ENCODE measurements around the gene LRFN4.
A peak's percentile ranks its signal among the peaks of the same experiment; 100 is the strongest.
"Not testable (repeated sequence)": the region's sequence is repeated elsewhere in the genome, so short reads cannot be mapped to it uniquely, and the experiment has no call there.

The LRFN4 gene

DNA sequence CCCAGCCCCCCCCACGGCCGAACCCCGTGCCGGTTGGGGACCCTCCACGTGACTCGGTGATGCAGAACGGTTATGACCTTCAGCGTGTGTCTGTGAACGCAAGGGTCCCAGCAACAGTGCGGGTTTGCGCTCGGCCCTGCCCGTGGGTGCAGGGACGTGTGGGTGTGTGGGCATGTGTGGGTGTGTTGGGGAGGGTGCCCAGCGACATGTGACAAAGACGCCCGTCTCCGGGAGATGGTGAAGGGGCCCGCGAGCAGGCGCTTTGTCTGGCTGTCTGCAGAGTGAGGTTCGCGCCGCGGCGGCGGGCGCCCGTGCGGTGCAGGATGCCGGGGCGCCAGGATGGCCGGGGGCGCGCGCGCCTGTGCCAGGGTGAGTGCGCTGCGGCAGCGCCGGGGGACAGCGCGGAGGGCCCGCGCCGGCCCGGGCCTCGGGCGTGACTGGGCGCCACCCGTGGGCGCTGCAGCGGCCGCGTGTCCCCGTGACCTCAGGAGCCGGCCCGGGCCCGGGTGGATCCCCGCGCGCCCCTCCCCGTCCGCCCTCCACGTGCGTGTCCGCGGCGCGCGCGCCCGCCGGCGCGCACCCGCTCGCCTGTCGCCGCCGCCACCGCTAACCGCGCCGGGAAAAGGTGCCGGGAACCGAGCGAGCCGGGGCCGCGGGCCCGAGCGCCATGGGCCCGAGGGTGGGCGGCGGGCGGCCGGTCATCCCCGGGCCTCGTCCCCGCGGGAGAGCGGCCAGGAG, at the start of gene LRFN4:
LRFN4 (plus strand) TSS at position 569 of the 738 bp plus-strand sequence. CDS start 681 bp downstream, outside the sequence.
- DNase-seq, result peak; percentile 75

DNA sequence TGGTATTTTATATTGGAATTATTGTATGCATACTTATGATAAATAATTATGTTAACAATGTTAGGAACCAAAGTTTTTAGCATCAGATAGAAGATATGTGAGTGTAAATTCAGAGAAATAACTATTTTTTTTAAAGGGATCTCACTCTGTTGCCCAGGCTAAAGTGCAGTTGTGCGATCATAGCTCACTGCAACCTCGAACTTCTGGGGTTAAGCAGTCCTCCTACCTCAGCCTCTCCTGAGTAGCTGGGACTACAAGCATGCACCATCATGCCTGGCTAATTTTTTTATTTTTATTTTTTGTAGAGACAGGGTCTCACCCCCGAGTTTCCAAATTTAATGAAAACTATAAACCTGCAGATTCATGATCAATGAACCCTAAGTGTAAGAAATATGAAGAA, 47.3 kb upstream of the LRFN4 start:
- DNase-seq, result no peak

DNA sequence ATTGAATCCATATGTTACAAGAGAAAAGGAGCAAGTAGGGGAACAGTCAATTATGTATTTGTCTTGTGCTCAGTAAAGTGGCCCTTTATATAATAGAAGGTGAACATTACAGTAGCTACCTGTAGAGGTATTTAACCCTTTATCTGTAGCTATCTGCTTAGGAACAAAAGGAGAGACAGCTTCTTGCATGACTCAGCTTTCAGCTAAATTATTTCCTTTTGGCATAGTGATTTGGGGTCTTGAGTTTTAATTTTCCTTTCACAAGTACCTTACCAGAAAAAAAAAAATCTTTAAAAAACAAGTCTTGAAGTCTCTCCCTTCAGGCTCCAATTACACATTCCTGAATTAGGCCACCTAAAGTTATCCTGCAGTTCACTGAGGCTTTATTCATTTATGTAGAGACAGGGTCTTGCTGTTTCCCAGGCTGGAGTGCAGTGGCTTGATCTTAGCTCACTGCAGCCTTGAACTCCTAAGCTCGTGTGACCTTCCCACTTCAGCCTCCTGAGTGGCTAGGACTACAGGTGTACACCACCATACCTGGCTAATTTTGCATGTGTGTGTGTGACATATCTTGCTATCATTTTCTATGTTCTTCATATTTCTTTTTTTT, 46.2 kb upstream of the LRFN4 start:
- no peak for DNase-seq

DNA sequence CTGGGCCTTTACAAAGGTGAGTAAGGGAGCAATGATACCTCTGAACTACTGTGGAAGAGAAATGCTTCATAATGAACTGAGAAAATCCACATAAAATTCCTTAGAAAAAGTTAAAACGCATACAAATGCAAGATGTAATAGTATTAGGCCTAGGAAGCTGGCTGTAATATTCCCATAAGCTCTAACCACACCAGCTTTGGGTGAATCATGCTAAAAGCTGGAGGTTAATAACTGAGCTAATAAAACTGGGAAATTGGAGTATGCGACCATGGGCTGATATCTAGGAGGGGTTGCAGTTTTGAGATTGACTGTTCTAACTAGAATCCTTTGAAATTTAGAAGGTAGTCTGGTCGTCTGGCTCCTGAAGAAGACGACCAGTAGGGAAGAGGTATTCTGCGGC, 42.2 kb upstream of the LRFN4 start:
- no peak for DNase-seq

DNA sequence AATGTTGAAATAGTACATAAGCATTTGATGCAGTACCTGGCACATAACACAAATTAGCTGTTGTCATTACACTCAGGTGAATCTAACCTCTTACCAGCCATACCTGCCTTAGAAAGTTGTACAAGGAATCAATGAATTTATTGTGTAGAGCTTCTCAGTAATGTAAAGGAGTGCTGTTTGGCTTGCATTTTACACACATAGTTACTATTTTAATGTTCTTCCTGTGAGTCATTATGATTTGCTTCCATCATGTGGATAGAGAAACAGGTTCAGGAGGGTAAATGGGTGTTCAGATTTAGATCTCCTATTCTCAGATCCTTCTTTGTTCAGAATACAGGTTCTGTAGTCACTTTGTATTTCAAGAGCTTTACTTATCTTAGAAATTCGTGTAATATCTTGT, 41.2 kb upstream of the LRFN4 start:
- DNase-seq, result no peak

DNA sequence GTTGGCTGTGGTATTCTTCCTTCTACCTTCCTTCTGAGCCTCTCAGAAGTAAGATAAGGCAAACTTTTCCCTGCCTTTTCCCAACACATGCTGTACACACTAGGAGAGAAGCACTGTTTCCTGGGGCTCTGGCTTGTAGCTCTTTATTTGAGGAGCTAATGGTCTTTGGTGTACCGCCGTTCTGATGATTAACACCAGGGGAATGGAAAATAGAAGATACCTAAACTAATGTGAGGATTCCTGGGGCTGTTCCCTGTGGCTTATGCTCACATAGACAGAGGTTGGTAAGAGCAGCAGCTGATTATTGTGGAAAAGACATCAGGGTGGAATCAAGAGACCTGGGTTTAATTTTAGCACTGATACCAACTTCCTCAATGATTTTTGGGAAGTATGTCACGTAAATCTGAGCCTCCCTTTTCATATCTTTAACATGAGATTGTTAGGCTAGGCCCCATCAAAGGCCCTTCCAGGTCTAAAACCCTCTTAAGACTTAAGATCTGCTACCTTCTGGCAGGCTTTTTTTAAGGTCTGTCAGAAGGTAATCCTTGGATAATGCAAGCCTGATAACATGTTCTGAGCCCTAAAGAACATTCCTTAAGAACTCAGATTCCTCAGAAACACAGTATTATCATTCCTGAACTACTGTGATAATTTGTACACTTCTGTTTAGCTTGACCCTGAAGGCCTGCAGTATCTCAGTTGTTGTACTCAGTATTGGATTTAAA, 38.5 kb upstream of the LRFN4 start:
- DNase-seq, result no peak

DNA sequence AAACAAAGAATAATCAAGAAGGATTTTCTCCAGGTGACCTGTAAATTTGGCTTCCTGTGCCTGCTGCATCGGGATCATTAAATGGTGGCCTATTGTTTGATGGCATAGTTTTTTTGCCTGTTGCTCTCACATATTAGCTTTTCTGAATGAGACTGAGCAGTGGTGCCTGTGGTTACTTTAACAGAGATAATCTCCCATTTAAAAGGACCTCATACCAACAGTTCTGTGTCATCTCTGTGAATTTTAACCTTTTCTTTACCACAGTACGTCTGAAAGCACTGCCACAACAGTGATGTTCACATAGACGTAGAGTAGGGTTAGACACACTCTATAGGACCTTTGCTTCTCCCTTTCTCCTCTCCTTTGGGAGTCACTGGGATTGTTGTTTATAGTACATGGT, 36.5 kb upstream of the LRFN4 start:
- no peak for DNase-seq

DNA sequence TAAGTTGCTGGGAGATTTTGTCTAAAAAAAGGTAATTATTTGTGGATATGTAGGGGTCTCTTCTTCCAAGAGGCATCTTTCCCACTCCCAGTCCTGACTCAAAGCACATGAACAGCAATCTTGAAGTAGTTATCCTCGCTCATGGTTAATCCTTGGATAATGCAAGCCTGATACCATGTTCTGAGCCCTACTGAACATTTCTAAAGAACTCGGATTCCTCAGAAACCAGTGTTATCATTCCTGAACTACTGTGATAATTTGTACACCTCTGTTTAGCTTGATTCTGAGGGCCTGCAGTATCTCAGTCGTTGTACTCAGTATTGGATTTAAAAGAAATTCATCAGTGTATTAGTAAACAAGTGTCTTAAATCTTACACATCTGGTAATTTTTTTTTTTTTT, 36.0 kb upstream of the LRFN4 start:
- no peak for DNase-seq

DNA sequence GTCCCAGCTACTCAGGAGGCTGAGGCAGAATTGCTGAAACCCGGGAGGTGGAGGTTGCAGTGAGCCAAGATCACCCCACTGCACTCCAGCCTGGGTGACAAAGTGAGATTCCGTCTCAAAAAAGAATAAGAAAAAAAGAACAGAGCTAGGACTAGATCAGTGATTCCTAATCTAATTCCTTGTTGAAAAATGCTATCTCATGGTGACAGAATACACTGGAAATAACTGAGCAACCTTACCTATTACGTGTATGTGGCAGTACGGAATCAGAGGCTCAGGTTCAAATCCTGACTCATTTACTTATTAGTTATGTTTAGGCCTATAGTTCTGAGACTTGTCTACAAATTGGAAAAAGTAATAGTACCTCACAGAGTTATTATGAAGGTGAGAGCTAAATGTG, 33.2 kb upstream of the LRFN4 start:
- no peak for DNase-seq

DNA sequence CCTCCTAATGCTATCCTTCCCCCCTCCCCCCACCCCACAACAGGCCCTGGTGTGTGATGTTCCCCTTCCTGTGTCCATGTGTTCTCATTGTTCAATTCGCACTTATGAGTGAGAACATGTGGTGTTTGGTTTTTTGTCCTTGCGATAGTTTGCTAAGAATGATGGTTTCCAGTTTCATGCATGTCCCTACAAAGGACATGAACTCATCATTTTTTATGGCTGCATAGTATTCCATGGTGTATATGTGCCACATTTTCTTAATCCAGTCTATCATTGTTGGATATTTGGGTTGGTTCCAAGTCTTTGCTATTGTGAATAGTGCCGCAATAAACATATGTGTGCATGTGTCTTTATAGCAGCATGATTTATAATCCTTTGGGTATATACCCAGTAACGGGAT, 32.3 kb upstream of the LRFN4 start:
- DNase-seq, result not testable (repeated sequence)

DNA sequence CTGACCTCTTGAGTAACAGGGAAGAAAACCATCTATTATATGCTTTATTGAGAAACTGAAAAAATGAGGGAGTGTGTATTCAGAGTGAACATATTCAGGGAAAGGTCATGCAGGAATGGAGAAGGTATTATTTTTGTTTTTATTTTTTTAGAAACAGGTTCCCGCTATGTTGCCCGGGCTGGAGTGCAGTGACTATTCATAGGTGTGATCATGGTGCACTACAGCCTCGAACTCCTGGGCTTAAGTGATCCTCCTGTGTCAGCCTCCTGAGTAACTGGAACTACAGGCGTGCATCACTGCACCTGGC, 22.4 kb upstream of the LRFN4 start:
- no peak for DNase-seq

DNA sequence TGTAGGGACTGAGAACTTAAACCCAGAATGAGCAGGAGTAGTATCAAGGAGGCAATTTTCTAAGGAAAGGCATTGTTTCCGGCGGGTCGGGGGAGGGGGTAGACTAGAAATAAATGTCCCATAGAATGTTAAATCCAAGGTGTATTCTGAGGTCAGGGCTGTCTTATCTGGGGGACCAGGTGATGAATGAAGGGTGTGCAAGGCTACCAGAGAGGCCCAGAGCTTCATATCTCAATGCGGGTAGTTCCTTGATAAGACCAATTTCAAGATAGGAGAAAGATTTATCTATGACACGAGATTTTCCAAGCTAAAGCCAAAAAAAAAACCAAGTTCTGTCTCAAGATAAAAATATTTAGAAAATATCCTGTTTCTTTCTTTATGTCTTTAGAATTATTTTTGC, 21.9 kb upstream of the LRFN4 start:
- DNase-seq, result no peak

DNA sequence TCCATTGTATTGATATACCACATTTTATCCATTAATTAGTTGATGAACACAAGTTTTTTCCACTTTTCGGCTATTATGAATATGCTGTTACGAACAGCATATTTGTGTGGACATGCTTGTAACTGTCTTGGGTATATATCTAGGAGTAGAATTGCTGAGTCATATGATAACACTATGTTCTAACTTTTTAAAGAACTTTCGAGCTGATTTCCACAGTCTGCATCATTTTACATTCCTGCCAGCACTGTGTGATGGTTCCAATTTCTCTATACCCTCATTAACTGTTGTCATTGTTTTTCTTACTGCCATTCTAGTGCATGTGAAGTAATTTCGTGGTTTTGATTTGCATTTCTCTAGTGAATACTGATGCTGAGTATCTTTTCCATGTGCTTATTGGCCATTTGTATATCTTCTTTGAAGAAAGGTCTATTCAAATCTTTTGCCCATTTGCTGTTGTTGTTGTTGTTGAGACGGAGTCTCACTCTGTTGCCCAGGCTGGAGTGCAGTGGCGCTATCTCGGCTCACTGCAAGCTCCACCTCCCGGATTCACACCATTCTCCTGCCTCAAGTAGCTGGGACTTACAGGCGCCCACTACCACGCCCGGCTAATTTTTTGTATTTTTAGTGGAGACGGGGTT, 21.0 kb upstream of the LRFN4 start:
- DNase-seq, result no peak

DNA sequence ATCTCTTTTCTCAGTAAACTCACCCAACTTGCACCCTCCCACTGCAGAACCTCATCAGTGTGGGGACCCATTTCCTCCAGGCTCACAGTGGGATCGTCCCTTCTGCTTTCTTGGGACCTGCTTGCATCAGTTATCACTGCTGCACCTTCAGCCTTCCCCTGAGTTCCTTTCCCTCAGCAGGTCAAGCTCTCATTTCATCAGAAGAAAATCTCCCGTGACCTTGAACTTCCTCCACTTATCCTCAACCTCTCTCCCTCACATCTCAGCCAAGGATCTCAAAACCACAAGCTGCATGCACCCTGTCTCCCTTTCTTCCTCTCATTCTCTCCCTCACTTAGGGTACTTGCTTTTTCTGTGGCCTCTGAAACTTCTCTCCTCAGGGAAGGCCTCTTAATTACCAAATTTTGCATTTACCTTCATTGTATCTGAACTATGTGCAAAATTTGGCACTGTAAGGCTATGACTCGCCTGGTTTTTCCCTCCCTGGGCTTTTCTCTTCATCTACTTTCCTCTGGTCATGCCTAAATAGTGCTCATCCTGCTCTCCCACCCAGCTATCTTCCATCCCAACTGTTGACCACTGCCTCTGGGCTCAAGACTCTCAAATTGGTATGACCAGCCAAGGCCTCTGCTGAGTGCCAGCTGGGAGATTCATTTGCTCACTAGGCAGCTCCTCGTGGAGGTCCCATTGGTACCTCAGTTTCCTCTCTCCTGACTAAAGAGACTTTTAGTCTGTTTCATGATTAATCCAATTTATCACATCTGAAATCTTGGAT, 16.4 kb upstream of the LRFN4 start:
- DNase-seq, result no peak

DNA sequence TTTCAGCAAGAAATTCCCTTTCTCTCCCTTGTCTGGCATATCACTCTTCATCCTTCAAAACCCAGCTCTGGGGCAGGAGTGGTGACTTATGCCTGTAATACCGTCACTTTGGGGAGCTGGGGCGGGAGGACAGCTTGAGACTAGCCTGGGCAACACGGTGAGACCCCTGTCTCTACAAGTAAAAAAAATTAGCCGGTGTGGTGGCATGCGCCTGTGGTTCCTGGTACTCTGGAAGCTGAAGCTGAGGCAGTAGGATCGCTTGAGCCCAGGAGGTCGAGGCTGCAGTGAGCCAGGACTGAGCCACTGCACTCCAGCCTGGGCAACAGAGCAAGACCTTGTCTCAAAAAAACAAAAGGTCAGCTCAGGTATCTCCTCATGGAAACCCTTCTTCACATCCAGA, 15.0 kb upstream of the LRFN4 start:
- DNase-seq, result no peak

DNA sequence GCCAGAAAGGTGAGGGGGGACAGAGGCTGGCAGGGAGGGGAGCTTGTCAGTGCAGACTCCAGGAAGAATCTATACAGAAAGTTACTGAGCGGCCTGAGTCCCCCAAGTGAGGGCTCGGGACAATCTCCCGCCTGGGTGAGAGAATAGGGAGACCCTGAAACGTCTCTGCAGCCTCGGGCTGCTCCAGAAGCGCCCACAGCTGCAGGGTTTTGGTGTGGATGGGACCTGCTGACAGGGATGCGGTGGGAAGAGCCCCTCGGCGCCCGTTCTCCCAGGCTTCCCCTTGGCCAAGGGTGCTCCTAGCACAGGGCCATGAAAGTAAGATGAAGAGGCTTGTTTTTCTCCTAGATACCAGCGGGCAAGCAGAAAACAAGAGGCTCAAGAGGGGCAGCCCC, 14.4 kb upstream of the LRFN4 start:
- DNase-seq, result no peak

DNA sequence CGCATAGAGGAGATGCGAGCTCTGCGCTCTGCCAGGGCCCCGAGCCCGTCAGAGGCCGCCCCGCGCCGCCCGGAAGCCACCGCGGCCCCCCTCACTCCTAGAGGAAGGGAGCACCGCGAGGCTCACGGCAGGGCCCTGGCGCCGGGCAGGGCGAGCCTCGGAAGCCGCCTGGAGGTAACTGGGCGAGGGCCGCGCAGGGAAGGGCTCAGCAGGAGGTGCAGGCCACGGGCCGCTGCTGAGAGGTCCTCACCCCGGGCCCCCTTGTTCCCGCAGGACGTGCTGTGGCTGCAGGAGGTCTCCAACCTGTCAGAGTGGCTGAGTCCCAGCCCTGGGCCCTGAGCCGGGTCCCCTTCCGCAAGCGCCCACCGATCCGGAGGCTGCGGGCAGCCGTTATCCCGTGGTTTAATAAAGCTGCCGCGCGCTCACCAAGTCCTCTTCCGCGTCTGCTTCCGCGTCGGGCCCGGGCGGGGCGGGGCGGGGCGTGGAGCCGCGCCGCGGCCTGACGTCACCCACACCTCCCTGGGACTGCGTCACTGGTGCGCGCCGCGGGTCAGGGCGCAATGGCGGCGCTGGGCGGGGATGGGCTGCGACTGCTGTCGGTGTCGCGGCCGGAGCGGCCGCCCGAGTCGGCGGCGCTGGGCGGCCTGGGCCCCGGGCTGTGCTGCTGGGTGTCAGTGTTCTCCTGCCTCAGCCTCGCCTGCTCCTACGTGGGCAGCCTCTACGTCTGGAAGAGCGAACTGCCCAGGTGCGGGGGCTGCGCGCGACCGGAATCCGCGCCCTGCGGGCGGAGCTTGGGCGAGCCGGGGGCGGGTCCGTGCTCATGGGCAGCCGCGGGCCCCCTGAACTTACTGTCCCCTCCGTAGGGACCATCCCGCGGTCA, 13.7 kb upstream of the LRFN4 start, which contains the start of gene RCE1:
RCE1 (plus strand) TSS at position 546 of the 880 bp plus-strand sequence; CDS start at position 561, 15 bp downstream.
- DNase-seq, result peak; percentile 93

DNA sequence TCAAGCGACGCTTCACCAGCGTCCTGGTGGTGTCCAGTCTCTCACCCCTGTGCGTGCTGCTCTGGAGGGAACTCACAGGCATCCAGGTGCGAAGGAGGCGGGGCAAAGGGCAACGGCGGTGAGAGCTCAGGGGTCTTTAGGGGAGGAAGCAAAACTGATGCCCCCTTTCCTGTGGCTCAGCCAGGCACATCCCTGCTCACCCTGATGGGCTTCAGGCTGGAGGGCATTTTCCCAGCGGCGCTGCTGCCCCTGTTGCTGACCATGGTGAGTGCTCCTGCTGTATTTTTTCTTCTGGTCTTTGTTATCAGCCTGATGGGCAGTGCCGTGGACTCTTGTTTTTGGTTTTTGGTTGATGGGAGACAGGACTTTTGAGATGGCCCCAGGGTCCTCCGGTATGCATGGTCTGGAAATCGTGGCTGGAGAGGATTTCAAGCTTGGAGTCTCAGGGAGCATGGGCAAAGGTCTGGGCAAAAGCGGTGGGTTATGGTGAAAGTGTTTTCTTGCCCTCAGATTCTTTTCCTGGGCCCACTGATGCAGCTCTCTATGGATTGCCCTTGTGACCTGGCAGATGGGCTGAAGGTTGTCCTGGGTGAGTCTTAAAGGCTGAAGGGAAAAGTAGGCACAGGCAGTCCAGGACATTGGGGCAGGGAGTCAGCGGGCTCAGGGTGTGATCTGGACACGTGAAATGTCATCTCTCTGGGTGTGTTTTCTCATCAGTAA, 12.9 kb upstream of the LRFN4 start:
- no peak for DNase-seq

DNA sequence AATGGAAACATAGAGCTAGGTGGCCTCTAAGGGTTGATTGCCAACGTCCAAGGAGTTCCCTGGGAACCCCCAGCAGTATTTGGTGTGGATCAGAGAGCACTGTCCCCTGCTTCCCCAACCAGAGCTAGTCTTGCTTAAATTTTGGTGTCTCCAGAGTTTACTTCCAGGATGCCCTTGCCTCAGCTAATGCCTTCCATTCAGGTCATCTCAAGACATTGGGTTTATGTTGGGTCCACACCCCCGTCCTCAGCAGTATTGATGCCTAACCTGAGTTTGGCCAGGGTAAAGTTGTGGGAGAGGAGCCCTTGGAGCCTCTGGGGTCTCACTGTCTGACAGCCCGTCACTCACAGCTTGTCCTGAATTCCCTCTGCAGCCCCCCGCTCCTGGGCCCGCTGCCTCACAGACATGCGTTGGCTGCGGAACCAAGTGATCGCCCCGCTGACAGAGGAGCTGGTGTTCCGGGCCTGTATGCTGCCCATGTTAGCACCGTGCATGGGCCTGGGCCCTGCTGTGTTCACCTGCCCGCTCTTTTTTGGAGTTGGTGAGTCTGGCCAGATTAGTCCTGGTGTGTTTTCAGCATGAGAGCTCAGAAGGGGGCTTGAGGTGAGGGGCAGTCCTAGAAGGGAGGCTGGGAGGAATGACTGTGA, 12.2 kb upstream of the LRFN4 start:
- DNase-seq, result no peak

DNA sequence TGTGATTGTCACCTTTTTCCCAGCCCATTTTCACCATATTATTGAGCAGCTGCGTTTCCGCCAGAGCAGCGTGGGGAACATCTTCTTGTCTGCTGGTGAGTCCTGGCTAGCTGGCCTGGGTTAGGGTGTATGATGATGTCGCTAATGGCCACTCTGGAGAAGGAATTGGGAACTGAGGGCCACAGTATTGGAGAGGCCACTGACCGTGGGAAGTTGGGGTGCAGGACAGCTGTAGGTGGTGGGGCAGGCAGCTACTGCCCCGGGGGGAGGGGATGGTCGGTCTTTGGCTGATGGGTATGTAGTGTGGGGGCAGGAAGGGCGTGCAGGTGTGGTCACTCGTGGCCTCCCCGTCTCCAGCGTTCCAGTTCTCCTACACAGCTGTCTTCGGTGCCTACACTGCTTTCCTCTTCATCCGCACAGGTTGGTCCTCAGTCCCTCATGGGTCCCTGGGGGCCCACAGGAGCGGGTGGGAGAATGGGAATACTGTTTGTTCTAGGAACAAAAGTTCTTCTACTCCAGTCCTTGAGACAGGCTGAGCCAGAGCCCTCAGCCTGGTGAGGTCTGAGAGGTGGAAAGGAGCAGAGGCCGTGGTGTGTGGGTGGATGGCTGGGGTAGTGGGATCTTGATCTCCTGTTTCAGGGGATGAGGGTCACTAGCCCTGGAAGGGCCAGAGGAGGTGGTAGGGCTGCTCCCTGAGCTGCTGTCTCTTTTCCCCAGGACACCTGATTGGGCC, 11.6 kb upstream of the LRFN4 start:
- DNase-seq, result no peak
